Measurements from ENCODE around the gene SYNDIG1. TPM values are rescaled to one million over a fixed set of nuclear protein-coding genes. Genes with fewer than 3 reads are reported as not detected.

Gene SYNDIG1
- total RNA-seq, 4 donors from 2014 or later: not detected

DNA sequence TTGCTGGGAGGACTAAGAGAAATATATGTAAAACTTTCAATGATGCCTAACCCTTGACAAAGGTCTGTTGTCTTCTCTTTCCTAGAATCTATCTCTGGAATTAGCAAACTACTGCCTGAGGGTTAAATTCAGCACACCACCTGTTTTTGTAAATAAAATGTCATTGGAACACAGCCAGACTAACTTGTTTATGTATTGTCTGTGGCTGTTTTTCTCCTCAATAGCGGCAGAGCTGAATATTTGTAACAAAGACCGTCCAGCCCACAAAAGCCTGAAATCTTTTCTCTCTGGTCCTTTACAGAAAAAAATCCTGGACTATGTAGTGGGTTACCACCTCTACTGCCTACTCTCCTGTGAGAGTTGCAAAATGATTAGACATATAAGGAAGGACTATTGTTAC lies 33.3 kb upstream of the SYNDIG1 start:
- no peak overlapping the region for H3K27ac ChIP-seq
- intact Hi-C loops (cut with DNase I): no loop called here
- WGBS, 2 donors: 16 to 44% methylated on average over 2 of the region's 2 CpGs

DNA sequence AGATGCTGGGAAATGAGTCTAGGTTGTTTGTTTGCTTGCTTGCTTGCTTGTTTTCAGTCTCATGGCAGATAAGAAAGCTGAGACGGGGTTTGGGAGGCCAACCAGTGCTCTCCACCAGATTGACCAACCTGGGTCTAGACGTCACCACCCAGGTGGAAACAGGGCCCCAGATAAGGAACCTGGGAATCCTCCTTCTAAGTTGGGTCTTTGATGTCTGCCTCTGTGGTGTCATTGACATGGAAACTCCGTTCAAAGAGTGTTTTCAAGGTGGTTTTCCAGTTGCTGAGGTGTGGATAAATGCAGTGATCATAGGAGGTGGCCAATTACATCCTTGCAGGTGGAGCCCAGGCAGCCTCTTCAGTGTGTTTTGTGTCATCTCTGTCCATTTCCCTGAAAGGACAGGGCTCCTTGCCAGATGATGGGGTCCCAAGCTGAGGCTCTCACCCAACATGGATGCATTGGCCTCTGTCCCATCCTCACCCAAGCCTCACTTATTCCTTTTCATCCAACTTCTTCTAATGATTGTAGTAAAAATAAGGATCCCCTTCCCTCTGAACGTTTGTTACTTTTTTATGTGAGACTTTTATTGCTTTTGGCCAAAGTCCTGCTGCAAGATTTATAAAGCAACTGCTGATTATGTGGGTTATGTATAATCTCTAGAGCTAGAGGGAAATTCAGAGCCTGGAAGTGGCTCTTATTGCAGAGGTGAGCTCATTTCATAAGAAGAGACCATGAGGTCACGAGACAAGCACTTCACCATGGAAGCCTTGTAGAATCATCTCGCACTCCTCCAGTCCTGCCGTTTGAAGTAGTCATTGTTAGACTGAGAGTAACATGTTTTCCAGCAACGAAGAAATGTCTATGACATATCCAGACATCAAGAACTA lies 32.0 kb upstream of the SYNDIG1 start:
- no peak overlapping the region for H3K4me3 ChIP-seq
- H3K9me3 ChIP-seq: no peaks in the 10 kb centered on the region
- peaks cover 0 to 4% (median 0%) of the 10 kb centered on the region in 4 donors for H3K27me3 ChIP-seq
- no peak for TF ChIP-seq POLR2A (IDR thresholded peaks at IDR 0.05)
- TF ChIP-seq, protein P1, sequence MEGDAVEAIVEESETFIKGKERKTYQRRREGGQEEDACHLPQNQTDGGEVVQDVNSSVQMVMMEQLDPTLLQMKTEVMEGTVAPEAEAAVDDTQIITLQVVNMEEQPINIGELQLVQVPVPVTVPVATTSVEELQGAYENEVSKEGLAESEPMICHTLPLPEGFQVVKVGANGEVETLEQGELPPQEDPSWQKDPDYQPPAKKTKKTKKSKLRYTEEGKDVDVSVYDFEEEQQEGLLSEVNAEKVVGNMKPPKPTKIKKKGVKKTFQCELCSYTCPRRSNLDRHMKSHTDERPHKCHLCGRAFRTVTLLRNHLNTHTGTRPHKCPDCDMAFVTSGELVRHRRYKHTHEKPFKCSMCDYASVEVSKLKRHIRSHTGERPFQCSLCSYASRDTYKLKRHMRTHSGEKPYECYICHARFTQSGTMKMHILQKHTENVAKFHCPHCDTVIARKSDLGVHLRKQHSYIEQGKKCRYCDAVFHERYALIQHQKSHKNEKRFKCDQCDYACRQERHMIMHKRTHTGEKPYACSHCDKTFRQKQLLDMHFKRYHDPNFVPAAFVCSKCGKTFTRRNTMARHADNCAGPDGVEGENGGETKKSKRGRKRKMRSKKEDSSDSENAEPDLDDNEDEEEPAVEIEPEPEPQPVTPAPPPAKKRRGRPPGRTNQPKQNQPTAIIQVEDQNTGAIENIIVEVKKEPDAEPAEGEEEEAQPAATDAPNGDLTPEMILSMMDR (IDR thresholded peaks at IDR 0.05): no peak
- no peaks in the 10 kb centered on the region for H3K36me3 ChIP-seq
- intact Hi-C loops (cut with DNase I): no loop called here
- WGBS, 2 donors: 54 to 64% methylated on average over 7 of the region's 8 CpGs
- no peak overlapping the region for H3K27ac ChIP-seq
- no peak for DNase-seq
- H3K4me1 ChIP-seq: no peaks in the 10 kb centered on the region

More for the DNA sequence above, 33.3 kb upstream of the SYNDIG1 start:
- TF ChIP-seq POLR2A (IDR thresholded peaks at IDR 0.05): no peak
- TF ChIP-seq, protein P1 (IDR thresholded peaks at IDR 0.05): no peak
- Histone ChIP-seq H3K9me3 (no peaks in the 10 kb centered on the region), H3K4me3 (no peak overlapping the region), H3K36me3 (no peaks in the 10 kb centered on the region), H3K4me1 (no peaks in the 10 kb centered on the region), H3K27me3 (peaks cover 0 to 4% (median 0%) of the 10 kb centered on the region in 4 donors)
- no peak for DNase-seq

DNA sequence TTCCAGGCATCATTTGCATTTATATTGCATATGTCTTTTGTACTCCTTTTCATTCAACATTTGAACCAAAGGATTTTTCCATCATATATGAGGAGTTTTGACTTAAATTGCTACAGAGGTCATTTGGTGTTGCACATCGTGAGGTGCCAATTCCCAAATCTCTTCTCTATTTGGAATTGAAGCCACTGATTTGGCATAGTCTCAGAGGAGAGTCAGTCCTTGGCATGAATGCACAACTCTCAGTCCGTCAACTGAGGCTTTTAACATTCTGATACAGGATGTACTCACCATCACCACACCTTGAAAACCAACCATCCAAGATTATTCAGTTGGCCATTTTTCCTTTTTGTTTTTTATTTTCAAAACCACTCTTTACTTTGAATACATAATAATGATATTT lies 31.1 kb upstream of the SYNDIG1 start:
- 56 to 77% methylated on average over 2 of the region's 2 CpGs for WGBS, 2 donors
- Histone ChIP-seq H3K4me3 (no peak overlapping the region), H3K4me1 (no peaks in the 10 kb centered on the region), H3K36me3 (no peaks in the 10 kb centered on the region), H3K9me3 (no peaks in the 10 kb centered on the region), H3K27ac (no peak overlapping the region), H3K27me3 (peaks cover 0 to 4% (median 0%) of the 10 kb centered on the region in 4 donors)
- TF ChIP-seq, protein P1 (IDR thresholded peaks at IDR 0.05): no peak
- TF ChIP-seq POLR2A (IDR thresholded peaks at IDR 0.05): no peak
- intact Hi-C loops (cut with DNase I): no loop called here
- DNase-seq: no peak

DNA sequence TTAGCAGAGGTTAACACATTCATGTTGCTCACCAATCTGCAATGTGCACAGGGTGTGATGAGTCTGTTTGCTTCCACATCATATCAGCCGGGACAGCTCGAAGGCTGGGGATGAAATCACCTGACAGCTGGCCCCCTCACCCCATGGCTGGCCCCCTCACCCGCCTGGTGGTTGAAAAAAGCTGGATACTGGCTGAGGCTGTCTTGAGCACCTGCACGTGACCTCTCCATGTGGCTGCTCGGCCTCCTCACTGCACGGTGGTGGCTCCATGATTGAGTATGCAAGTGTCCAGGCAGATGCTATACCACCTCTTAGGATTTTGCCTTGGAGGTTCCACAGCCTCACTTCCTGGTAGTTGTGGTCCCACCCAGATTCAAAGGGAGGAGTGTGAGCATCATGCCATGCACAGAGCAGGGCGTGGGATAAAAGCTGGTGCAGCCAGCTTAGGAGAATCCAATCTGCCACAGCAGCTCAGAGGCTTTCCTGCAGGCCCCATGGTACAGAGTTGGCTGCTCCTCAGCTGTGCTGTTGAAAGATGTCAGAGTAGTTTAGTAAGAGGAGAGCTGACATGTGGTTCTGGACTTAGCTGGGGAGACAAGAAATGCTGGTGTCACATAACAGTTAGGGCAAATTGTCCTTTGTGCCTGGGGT lies 29.6 kb upstream of the SYNDIG1 start:
- TF ChIP-seq POLR2A (IDR thresholded peaks at IDR 0.05): no peak
- no peaks in the 10 kb centered on the region for H3K9me3 ChIP-seq
- H3K27me3 ChIP-seq: peaks cover 0 to 6% (median 0%) of the 10 kb centered on the region in 4 donors
- no peak overlapping the region for H3K4me3 ChIP-seq
- H3K27ac ChIP-seq: no peak overlapping the region
- WGBS, 2 donors: 74 to 77% methylated on average over 3 to 6 of the region's 7 CpGs
- no peak for DNase-seq
- intact Hi-C loops (cut with DNase I): no loop called here
- no peaks in the 10 kb centered on the region for H3K36me3 ChIP-seq
- H3K4me1 ChIP-seq: no peaks in the 10 kb centered on the region

- Histone ChIP-seq H3K9me3 (no peaks in the 10 kb centered on the region), H3K4me3 (no peak overlapping the region), H3K36me3 (no peaks in the 10 kb centered on the region), H3K4me1 (no peaks in the 10 kb centered on the region), H3K27me3 (peaks cover 0 to 17% (median 0%) of the 10 kb centered on the region in 4 donors), H3K27ac (no peak overlapping the region)
- intact Hi-C loops (cut with DNase I): no loop called here
- DNase-seq: no peak
- TF ChIP-seq, protein P1 (IDR thresholded peaks at IDR 0.05): no peak
- no peak for TF ChIP-seq POLR2A (IDR thresholded peaks at IDR 0.05)
- WGBS, 2 donors: 88 to 93% methylated on average over 6 to 8 of the region's 9 CpGs
Measured at GRCh38 chr20:24441661-24442060, 27.8 kb upstream of the SYNDIG1 start.
